Measurements from ENCODE around the gene KMT5B. TPM values are rescaled to one million over a fixed set of nuclear protein-coding genes. Genes with fewer than 3 reads are reported as not detected.

The KMT5B gene
- total and polyA plus RNA-seq, 4 donors = 15.1 to 78.2 (median 26.1) TPM

- H3K4me3 ChIP-seq = no peak overlapping the region
- DNase-seq (no peak), ATAC-seq (ENCODE audit: insufficient read depth, low FRiP score) (no peak)
- 84 to 85% methylated on average over 16 of the region's 16 CpGs for WGBS, 2 donors
- H3K9ac ChIP-seq (ENCODE audit: insufficient read depth in 1 of 2, low read length in 2 of 2) = no peak overlapping the region
- H3K4me1 ChIP-seq (ENCODE audit: control insufficient read depth in 5 of 5, insufficient read depth in 5 of 5, low read length in 5 of 5) = peaks cover 0 to 39% (median 23%) of the 10 kb centered on the region in 5 donors
- no peaks in the 10 kb centered on the region for H3K9me3 ChIP-seq (ENCODE audit: control insufficient read depth in 4 of 4, insufficient read depth in 3 of 4, low read length in 3 of 4)
- H3K27ac ChIP-seq (ENCODE audit: low read depth in 1 of 2, low read length in 1 of 2) = peak overlapping the region in 1 of 2 donors; percentile 23
- no peak for TF ChIP-seq CTCF (IDR thresholded peaks at IDR 0.05; ENCODE audit: control extremely low read depth, extremely low read depth)
- no peaks in the 10 kb centered on the region for H3K36me3 ChIP-seq (ENCODE audit: control insufficient read depth in 4 of 4, insufficient read depth in 4 of 4, low read length in 4 of 4)
- no peaks in the 10 kb centered on the region for H3K27me3 ChIP-seq (ENCODE audit: control insufficient read depth in 3 of 3, insufficient read depth in 3 of 3, low read length in 2 of 3)
Observed at GRCh38 chr11:68142441-68143309, 70.4 kb downstream of the KMT5B start.

DNA sequence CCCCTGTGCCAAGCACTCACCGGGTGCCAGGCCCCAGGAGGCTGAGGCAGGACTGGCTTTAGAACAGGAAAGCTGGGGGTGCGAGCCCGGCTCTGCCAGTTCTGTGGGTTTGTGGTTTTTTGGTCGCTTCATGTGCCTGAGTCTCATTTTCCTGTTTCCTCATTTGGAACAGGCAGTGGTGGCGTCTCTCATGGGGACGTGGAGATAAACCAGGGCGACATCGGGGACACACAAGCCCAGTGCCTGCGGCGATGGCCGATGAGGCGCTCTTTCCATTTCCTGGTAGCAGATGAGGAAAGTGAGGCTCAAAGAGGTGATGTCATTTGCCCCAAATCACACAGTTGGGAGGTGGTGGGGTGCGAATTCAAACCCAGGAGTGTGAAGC is 71.1 kb downstream of the KMT5B start:
- TF ChIP-seq CTCF (IDR thresholded peaks at IDR 0.05; ENCODE audit: control extremely low read depth, extremely low read depth) = no peak
- peak overlapping the region in 1 of 2 donors; percentile 23 for H3K27ac ChIP-seq (ENCODE audit: low read depth in 1 of 2, low read length in 1 of 2)
- no peaks in the 10 kb centered on the region for H3K9me3 ChIP-seq (ENCODE audit: control insufficient read depth in 4 of 4, insufficient read depth in 3 of 4, low read length in 3 of 4)
- 29 to 51% methylated on average over 13 of the region's 13 CpGs for WGBS, 2 donors
- no peak overlapping the region for H3K9ac ChIP-seq (ENCODE audit: insufficient read depth in 1 of 2, low read length in 2 of 2)
- ATAC-seq (ENCODE audit: insufficient read depth, low FRiP score) (no peak), DNase-seq (no peak)
- H3K4me3 ChIP-seq = no peak overlapping the region
- H3K36me3 ChIP-seq (ENCODE audit: control insufficient read depth in 4 of 4, insufficient read depth in 4 of 4, low read length in 4 of 4) = no peaks in the 10 kb centered on the region
- no peaks in the 10 kb centered on the region for H3K27me3 ChIP-seq (ENCODE audit: control insufficient read depth in 3 of 3, insufficient read depth in 3 of 3, low read length in 2 of 3)
- peaks cover 0 to 32% (median 19%) of the 10 kb centered on the region in 5 donors for H3K4me1 ChIP-seq (ENCODE audit: control insufficient read depth in 5 of 5, insufficient read depth in 5 of 5, low read length in 5 of 5)

- DNase-seq = no peak
- WGBS, 2 donors = 40 to 62% methylated on average over 8 of the region's 8 CpGs
- peaks cover 0 to 27% (median 13%) of the 10 kb centered on the region in 5 donors for H3K4me1 ChIP-seq (ENCODE audit: control insufficient read depth in 5 of 5, insufficient read depth in 5 of 5, low read length in 5 of 5)
- H3K9me3 ChIP-seq (ENCODE audit: control insufficient read depth in 4 of 4, insufficient read depth in 3 of 4, low read length in 3 of 4) = no peaks in the 10 kb centered on the region
- no peak overlapping the region for H3K9ac ChIP-seq (ENCODE audit: insufficient read depth in 1 of 2, low read length in 2 of 2)
- H3K27me3 ChIP-seq (ENCODE audit: control insufficient read depth in 3 of 3, insufficient read depth in 3 of 3, low read length in 2 of 3) = no peaks in the 10 kb centered on the region
- no peak for ATAC-seq (ENCODE audit: insufficient read depth, low FRiP score)
- H3K36me3 ChIP-seq (ENCODE audit: control insufficient read depth in 4 of 4, insufficient read depth in 4 of 4, low read length in 4 of 4) = no peaks in the 10 kb centered on the region
- no peak overlapping the region for H3K4me3 ChIP-seq
- no peak for TF ChIP-seq CTCF (IDR thresholded peaks at IDR 0.05; ENCODE audit: control extremely low read depth, extremely low read depth)
- H3K27ac ChIP-seq (ENCODE audit: low read depth in 1 of 2, low read length in 1 of 2) = peak overlapping the region in 1 of 2 donors; percentile 23
Observed at GRCh38 chr11:68141246-68142027, 71.7 kb downstream of the KMT5B start.
